MM.1S (cell line): ENCODE results near the gene SNAI3.

ENCODE experiments used
- DNase-seq: peaks from one replicate; pipeline ENCODE4 v3.0.0-alpha.2; 2015
- H2AFZ ChIP-seq: fragments of 300-600 bp; sonication (generic); 2 replicates; pipeline ENCODE4 v1.6.0; 2016; ENCODE audit warnings: antibody characterized with exemption, low read length
- H3F3A ChIP-seq: fragments of 300-600 bp; sonication (generic); 2 replicates; pipeline ENCODE4 v1.6.1; 2016; ENCODE audit warnings: mild to moderate bottlenecking, antibody characterized with exemption, low read length, moderate library complexity, mixed read lengths; ENCODE audit not compliant: insufficient read depth
- H3K27ac ChIP-seq: fragments of 300-600 bp; sonication (generic); 2 replicates; pipeline ENCODE4 v1.5.1; 2016; ENCODE audit warnings: mild to moderate bottlenecking, low read length
- H3K27me3 ChIP-seq: fragments of 300-600 bp; sonication (generic); replicated peaks from 2 replicates; pipeline ENCODE4 v1.6.0; 2016; ENCODE audit warnings: low read length; ENCODE audit not compliant: insufficient read depth
- H3K36me3 ChIP-seq: fragments of 300-600 bp; sonication (generic); replicated peaks from 2 replicates; pipeline ENCODE4 v1.6.1; 2016; ENCODE audit warnings: mild to moderate bottlenecking, low read length, mixed read lengths; ENCODE audit not compliant: insufficient read depth
- H3K4me1 ChIP-seq: fragments of 300-600 bp; sonication (generic); 2 replicates; pipeline ENCODE4 v1.6.1; 2016; ENCODE audit warnings: low read length, mixed read lengths
- H3K4me2 ChIP-seq: fragments of 300-600 bp; sonication (generic); 2 replicates; pipeline ENCODE4 v1.6.0; 2016; ENCODE audit warnings: low read depth, low read length
- H3K4me3 ChIP-seq: fragments of 300-600 bp; sonication (generic); 2 replicates; pipeline ENCODE4 v1.5.1; 2016; ENCODE audit warnings: low read length, mixed read lengths
- H3K79me2 ChIP-seq: fragments of 300-600 bp; sonication (generic); 2 replicates; pipeline ENCODE4 v1.6.1; 2016; ENCODE audit warnings: mixed run types, low read length, mixed read lengths
- H3K9ac ChIP-seq: fragments of 300-600 bp; sonication (generic); 2 replicates; pipeline ENCODE4 v1.6.1; 2016; ENCODE audit warnings: low read length, mixed read lengths
- H3K9me2 ChIP-seq: fragments of 300-600 bp; sonication (generic); replicated peaks from 2 replicates; pipeline ENCODE4 v1.6.1; 2016; ENCODE audit warnings: mild to moderate bottlenecking, low read length, mixed read lengths; ENCODE audit not compliant: insufficient read depth
- H3K9me3 ChIP-seq: fragments of 300-600 bp; sonication (generic); replicated peaks from 2 replicates; pipeline ENCODE4 v1.6.1; 2016; ENCODE audit warnings: mild to moderate bottlenecking, low read length, mixed read lengths; ENCODE audit not compliant: insufficient read depth
- H4K20me1 ChIP-seq: fragments of 300-600 bp; sonication (generic); 2 replicates; pipeline ENCODE4 v1.6.1; 2016; ENCODE audit warnings: mild to moderate bottlenecking, low read length, moderate library complexity, mixed read lengths; ENCODE audit not compliant: insufficient read depth
- CTCF ChIP-seq: fragments of 300-600 bp; sonication (generic); IDR thresholded peaks from 2 replicates; pipeline ENCODE4 v1.5.1; 2016; ENCODE audit warnings: antibody characterized with exemption, low read length, mixed read lengths
- EZH2 ChIP-seq: fragments of 300-600 bp; sonication (generic); optimal IDR thresholded peaks from 2 replicates; pipeline ENCODE3; 2017; ENCODE audit warnings: low read depth, mild to moderate bottlenecking, antibody characterized with exemption, low read length, mixed read lengths
- EZH2phosphoT487 ChIP-seq: fragments of 300-600 bp; sonication (generic); IDR thresholded peaks from 2 replicates; pipeline ENCODE4 v1.6.1; 2018; ENCODE audit warnings: antibody characterized with exemption, low read length

Gene SNAI3

GRCh38 chr16:88643644-88643932 is 42.7 kb downstream of the SNAI3 start:
- Histone ChIP-seq H3K36me3 (no peaks in the 10 kb centered on the region), H3K4me1 (peaks cover 5% of the 10 kb centered on the region; the same call in 1 of the 2 replicates), H3F3A (no peaks in the 10 kb centered on the region), H3K9ac (no peak overlapping the region), H2AFZ (no peak overlapping the region), H3K4me2 (no peak overlapping the region), H4K20me1 (no peaks in the 10 kb centered on the region), H3K4me3 (no peak overlapping the region), H3K27me3 (no peaks in the 10 kb centered on the region), H3K27ac (no peak overlapping the region), H3K79me2 (peaks cover 6% of the 10 kb centered on the region; the same call in 1 of the 2 replicates), H3K9me2 (no peaks in the 10 kb centered on the region), H3K9me3 (no peaks in the 10 kb centered on the region)
- no peak for DNase-seq
- no peak for TF ChIP-seq EZH2phosphoT487
- no peak for TF ChIP-seq CTCF
- no peak for TF ChIP-seq EZH2

GRCh38 chr16:88642881-88643643 is 43.2 kb downstream of the SNAI3 start:
- Histone ChIP-seq H3K27me3 (no peaks in the 10 kb centered on the region), H3F3A (no peaks in the 10 kb centered on the region), H3K36me3 (no peaks in the 10 kb centered on the region), H3K9me2 (no peaks in the 10 kb centered on the region), H3K79me2 (peaks cover 3% of the 10 kb centered on the region; the same call in 1 of the 2 replicates), H2AFZ (no peak overlapping the region), H3K4me3 (no peak overlapping the region), H3K9me3 (no peaks in the 10 kb centered on the region), H3K4me1 (peaks cover 7% of the 10 kb centered on the region; the same call in 1 of the 2 replicates), H4K20me1 (no peaks in the 10 kb centered on the region), H3K27ac (no peak overlapping the region), H3K4me2 (no peak overlapping the region), H3K9ac (no peak overlapping the region)
- DNase-seq, result no peak
- TF ChIP-seq EZH2phosphoT487 (no peak), EZH2 (no peak), CTCF (no peak)

DNA sequence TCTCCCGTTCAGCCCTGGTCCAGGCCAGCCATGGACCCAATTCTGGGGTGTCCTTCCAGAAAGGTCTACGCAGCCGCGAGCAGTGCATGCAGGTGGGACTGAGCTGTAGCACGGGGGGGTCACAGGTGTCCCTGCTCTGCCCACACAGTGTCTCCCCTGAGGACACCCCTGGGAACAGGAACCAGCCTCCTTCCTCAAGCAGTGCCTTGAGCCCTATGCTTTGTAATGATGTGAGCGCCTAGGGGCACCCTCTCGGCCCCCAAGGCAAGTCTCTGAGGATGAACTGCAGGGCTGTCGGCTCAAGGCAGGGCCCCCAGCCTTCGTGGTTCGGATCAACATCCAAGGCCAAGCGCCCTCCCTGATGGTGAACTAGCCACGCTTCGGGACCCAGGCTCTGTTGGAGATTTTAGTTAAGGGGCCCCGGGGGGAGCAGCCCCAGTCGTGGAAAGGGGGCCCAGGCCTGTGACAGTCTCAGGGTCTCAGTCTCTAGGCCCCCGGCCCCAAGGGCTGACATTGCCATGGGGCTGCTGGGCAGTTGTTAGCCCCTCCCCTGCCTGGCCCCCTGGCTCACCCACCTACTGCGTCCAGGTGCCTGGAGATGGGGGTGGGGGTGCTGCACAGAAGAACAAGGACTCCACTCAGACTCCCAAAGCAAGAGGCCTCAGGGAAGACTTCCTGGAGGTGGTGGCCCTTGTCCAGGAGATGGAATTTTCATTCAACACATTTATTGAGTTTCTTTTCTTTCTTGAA is 45.6 kb downstream of the SNAI3 start:
- Histone ChIP-seq H3K4me2 (no peak overlapping the region), H3K4me1 (peaks cover 11% of the 10 kb centered on the region), H4K20me1 (no peaks in the 10 kb centered on the region), H3K79me2 (no peaks in the 10 kb centered on the region), H3K9me2 (no peaks in the 10 kb centered on the region), H3K27me3 (no peaks in the 10 kb centered on the region), H3K4me3 (no peak overlapping the region), H3K27ac (no peak overlapping the region), H3F3A (no peaks in the 10 kb centered on the region), H2AFZ (no peak overlapping the region), H3K9me3 (no peaks in the 10 kb centered on the region), H3K9ac (no peak overlapping the region), H3K36me3 (no peaks in the 10 kb centered on the region)
- DNase-seq, result no peak
- no peak for TF ChIP-seq CTCF
- no peak for TF ChIP-seq EZH2
- no peak for TF ChIP-seq EZH2phosphoT487
